ENCODE measurements around the gene SMAD2. TPM values are rescaled to one million over a fixed set of nuclear protein-coding genes. Genes with fewer than 3 reads are reported as not detected.

Gene SMAD2
- polyA plus RNA-seq, 1 experiment, result 95.8 TPM

DNA sequence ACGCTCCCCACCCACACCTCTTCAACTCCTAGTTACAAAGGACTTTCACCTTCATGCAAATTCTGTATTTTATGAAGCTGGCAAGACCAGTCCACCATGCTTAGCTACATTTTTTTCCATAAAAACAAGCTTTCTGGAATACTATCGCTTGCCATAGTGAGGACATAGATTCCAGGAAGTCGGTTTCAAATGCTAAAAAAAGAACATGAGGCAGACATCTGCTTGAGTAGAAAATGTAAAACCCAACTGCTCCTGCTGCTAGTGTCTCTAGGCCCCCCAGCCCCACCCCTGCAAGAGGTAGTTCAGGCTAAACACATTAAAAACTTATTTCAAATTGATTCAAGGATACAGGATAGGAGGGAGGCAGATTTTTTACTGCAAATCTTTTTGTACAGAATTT is 148.9 kb downstream of the SMAD2 start:
- CTCF ChIA-PET, result interaction anchor here (1.3 kb wide), 1 partner anchor 33 kb away, joined by 4 read pairs; no protein-coding TSS in a partner anchor
- Histone ChIP-seq H3K9me3 (ENCODE audit: control insufficient read depth, insufficient read depth, low read length) (no peaks in the 10 kb centered on the region), H3K27ac (ENCODE audit: low read depth, low read length) (no peak overlapping the region), H3K27me3 (ENCODE audit: control insufficient read depth, insufficient read depth, low read length) (no peaks in the 10 kb centered on the region), H3K4me3 (ENCODE audit: low read depth, low read length) (no peak overlapping the region)
- no peak for DNase-seq (ENCODE audit: low read depth, low spot score)
- POLR2A ChIA-PET, result no interaction called here
- TF ChIP-seq CTCF (IDR thresholded peaks at IDR 0.05; ENCODE audit: low read depth, low read length), result no peak

GRCh38 chr18:47780011-47780725 is 150.3 kb downstream of the SMAD2 start:
- no peak for DNase-seq (ENCODE audit: low read depth, low spot score)
- no peaks in the 10 kb centered on the region for H3K27me3 ChIP-seq (ENCODE audit: control insufficient read depth, insufficient read depth, low read length)
- POLR2A ChIA-PET, result no interaction called here
- CTCF ChIA-PET, result interaction anchor here (0.5 to 1.3 kb wide), 2 partner anchors 31 to 228 kb away, joined by 3 to 4 read pairs; no protein-coding TSS in a partner anchor
- no peak overlapping the region for H3K4me3 ChIP-seq (ENCODE audit: low read depth, low read length)
- TF ChIP-seq CTCF (IDR thresholded peaks at IDR 0.05; ENCODE audit: low read depth, low read length), result no peak
- H3K27ac ChIP-seq (ENCODE audit: low read depth, low read length), result no peak overlapping the region
- H3K9me3 ChIP-seq (ENCODE audit: control insufficient read depth, insufficient read depth, low read length), result no peaks in the 10 kb centered on the region

DNA sequence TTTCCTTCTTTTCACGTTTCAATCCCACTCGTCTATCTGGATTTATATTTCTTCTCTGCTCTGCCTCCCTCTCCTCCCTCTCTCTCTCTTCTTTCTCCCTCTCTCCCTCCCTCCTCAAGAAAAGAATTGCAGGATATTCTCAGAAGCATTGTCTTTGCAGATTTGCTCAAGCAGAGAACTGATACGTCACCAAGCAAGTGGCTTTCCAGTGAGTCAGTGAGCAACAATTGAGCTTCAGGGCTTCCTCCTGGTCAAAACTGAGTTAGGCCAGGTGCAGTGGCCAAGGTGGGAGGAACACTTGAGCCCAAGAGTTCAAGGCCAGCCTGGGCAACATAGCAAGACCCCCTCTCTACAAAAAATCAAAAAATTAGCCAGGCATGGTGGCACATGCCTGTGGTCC is 151.1 kb downstream of the SMAD2 start:
- Histone ChIP-seq H3K4me3 (ENCODE audit: low read depth, low read length) (no peak overlapping the region), H3K9me3 (ENCODE audit: control insufficient read depth, insufficient read depth, low read length) (no peaks in the 10 kb centered on the region), H3K27ac (ENCODE audit: low read depth, low read length) (no peak overlapping the region), H3K27me3 (ENCODE audit: control insufficient read depth, insufficient read depth, low read length) (no peaks in the 10 kb centered on the region)
- ChIA-PET POLR2A (no interaction called here), CTCF (interaction anchor here (0.5 kb wide), 1 partner anchor 229 kb away, joined by 3 read pairs; no protein-coding TSS in a partner anchor)
- no peak for TF ChIP-seq CTCF (IDR thresholded peaks at IDR 0.05; ENCODE audit: low read depth, low read length)
- no peak for DNase-seq (ENCODE audit: low read depth, low spot score)

DNA sequence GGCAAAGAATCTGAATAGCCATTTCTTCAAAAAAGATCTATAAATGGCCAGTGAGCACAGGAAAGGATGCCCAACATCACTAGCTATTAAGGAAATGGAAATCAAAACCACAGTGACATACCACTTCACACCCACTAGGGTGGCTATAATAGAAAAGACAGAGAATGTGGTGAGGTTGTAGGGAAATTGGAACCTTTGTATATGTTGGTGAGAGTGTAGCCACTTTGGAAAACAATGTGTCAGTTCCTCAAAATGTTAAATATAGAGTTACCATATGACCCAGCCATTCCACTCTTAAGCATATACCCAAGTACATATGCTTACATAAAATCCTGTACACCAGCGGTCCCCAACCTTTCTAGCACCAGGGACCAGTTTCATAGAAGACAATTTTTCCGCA is 152.8 kb downstream of the SMAD2 start:
- no peak for DNase-seq (ENCODE audit: low read depth, low spot score)
- Histone ChIP-seq H3K4me3 (ENCODE audit: low read depth, low read length) (no peak overlapping the region), H3K27ac (ENCODE audit: low read depth, low read length) (no peak overlapping the region), H3K27me3 (ENCODE audit: control insufficient read depth, insufficient read depth, low read length) (no peaks in the 10 kb centered on the region), H3K9me3 (ENCODE audit: control insufficient read depth, insufficient read depth, low read length) (no peaks in the 10 kb centered on the region)
- TF ChIP-seq CTCF (IDR thresholded peaks at IDR 0.05; ENCODE audit: low read depth, low read length), result no peak
- ChIA-PET POLR2A (no interaction called here), CTCF (no interaction called here)

GRCh38 chr18:47775961-47776360 is 154.5 kb downstream of the SMAD2 start:
- no peak for DNase-seq (ENCODE audit: low read depth, low spot score)
- TF ChIP-seq CTCF (IDR thresholded peaks at IDR 0.05; ENCODE audit: low read depth, low read length), result peak; percentile 34
- H3K9me3 ChIP-seq (ENCODE audit: control insufficient read depth, insufficient read depth, low read length), result no peaks in the 10 kb centered on the region
- no peaks in the 10 kb centered on the region for H3K27me3 ChIP-seq (ENCODE audit: control insufficient read depth, insufficient read depth, low read length)
- POLR2A ChIA-PET, result no interaction called here
- H3K4me3 ChIP-seq (ENCODE audit: low read depth, low read length), result no peak overlapping the region
- CTCF ChIA-PET, result interaction anchor here (0.6 to 1.3 kb wide), 4 partner anchors 210 to 250 kb away, joined by 3 read pairs; no protein-coding TSS in a partner anchor
- no peak overlapping the region for H3K27ac ChIP-seq (ENCODE audit: low read depth, low read length)
